Fibroblast of villous mesenchyme (primary cell): ENCODE results near the gene SMCO4. TPM values are rescaled to one million over a fixed set of nuclear protein-coding genes. Genes with fewer than 3 reads are reported as not detected.
A peak's percentile ranks its signal among the peaks of the same experiment; 100 is the strongest.

ENCODE experiments used
- DNase-seq: peaks from one replicate; pipeline ENCODE4 v3.0.0-alpha.2; 2010; ENCODE audit warnings: low read depth
- H3K4me3 ChIP-seq: 2 replicates; pipeline ENCODE4 v1.5.1; 2011; ENCODE audit warnings: low read depth, mild to moderate bottlenecking, low read length
- CTCF ChIP-seq: IDR thresholded peaks from 2 replicates; pipeline ENCODE4 v1.5.1; 2012; ENCODE audit warnings: low read depth, mild to moderate bottlenecking, low read length; ENCODE audit not compliant: insufficient read depth
- total RNA-seq: library from RNA; depleted of rRNA; stranded (reverse); fragments of >200 nt; gene quantifications from 2 replicates; pipeline ENCODE4 v1.2.3, GENCODE V29; 2012

SMCO4 gene
- total RNA-seq, 1 donor: 9.1 TPM

- DNase-seq: no peak
- no peak overlapping the region for H3K4me3 ChIP-seq
- no peak for TF ChIP-seq CTCF
Observed at GRCh38 chr11:93524858-93525257, 18.3 kb downstream of the SMCO4 start.

- peak; percentile 74 for DNase-seq
- TF ChIP-seq CTCF: no peak
- peak overlapping the region; percentile 12 for H3K4me3 ChIP-seq
Observed at GRCh38 chr11:93524173-93524536, 19.0 kb downstream of the SMCO4 start.

GRCh38 chr11:93520726-93521509 is 22.3 kb downstream of the SMCO4 start:
- TF ChIP-seq CTCF: no peak
- no peak overlapping the region for H3K4me3 ChIP-seq
- DNase-seq: no peak

- no peak for DNase-seq
- no peak overlapping the region for H3K4me3 ChIP-seq
- TF ChIP-seq CTCF: no peak
Observed at GRCh38 chr11:93519179-93519578, 24.0 kb downstream of the SMCO4 start.

GRCh38 chr11:93518081-93518480 is 25.1 kb downstream of the SMCO4 start:
- no peak for TF ChIP-seq CTCF
- H3K4me3 ChIP-seq: no peak overlapping the region
- no peak for DNase-seq

GRCh38 chr11:93517611-93518010 is 25.6 kb downstream of the SMCO4 start:
- H3K4me3 ChIP-seq: no peak overlapping the region
- TF ChIP-seq CTCF: no peak
- DNase-seq: no peak

GRCh38 chr11:93517041-93517440 is 26.1 kb downstream of the SMCO4 start:
- no peak for TF ChIP-seq CTCF

More at GRCh38 chr11:93517041-93517440, 26.1 kb downstream of the SMCO4 start:
- H3K4me3 ChIP-seq: no peak overlapping the region
- DNase-seq: no peak
